Neuron (in vitro differentiated cells): Measurements from ENCODE around the gene CYTH1.
A peak's percentile ranks its signal among the peaks of the same experiment; 100 is the strongest.

Source experiments
- H2AFZ ChIP-seq: one replicate; pipeline ENCODE4 v1.6.1; 2013; ENCODE audit warnings: low read depth, mild to moderate bottlenecking, inconsistent platforms, low read length, moderate library complexity
- H3K27me3 ChIP-seq: one replicate; pipeline ENCODE4 v1.6.1; 2013; ENCODE audit warnings: low read length; ENCODE audit not compliant: insufficient read depth
- H3K36me3 ChIP-seq: one replicate; pipeline ENCODE4 v1.6.1; 2013; ENCODE audit warnings: low read length; ENCODE audit not compliant: insufficient read depth
- H3K4me1 ChIP-seq: one replicate; pipeline ENCODE4 v1.6.1; 2013; ENCODE audit warnings: low read length; ENCODE audit not compliant: insufficient read depth
- H3K4me3 ChIP-seq: 2 replicates; pipeline ENCODE4 v1.5.1; 2013; ENCODE audit warnings: mild to moderate bottlenecking, low read length, moderate library complexity
- H3K9me3 ChIP-seq: one replicate; pipeline ENCODE4 v1.6.1; 2013; ENCODE audit warnings: low read length

CYTH1 gene

DNA sequence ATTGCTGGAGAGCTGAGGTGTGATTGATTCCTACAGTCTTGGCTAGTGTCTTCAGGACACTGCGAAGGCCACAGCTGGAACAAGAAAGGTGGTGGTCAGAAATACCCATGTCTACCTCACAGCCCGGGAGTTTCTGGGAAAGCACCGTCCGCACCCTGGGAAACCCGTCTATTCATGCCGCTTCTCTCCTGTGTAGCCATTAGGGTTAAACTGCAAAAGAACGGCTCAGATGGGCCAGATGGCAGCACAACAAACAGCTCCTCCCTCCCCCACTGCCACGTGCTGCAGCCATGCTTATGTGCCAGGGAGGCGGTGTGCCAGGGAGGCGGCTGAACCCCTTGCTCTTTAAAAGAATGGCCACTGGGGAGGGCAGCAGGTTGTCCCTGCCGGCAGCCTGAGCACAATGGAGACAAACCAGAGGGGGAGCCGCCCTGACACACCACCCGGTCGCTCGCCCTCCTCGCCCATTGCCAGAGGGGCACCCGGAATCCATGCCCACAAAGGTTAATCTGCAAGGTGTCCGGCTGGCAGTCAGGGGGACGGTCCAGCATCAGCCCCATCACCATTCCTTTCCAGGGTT, 65.2 kb downstream of the CYTH1 start:
- no peaks in the 10 kb centered on the region for H3K36me3 ChIP-seq
- no peaks in the 10 kb centered on the region for H3K27me3 ChIP-seq
- H3K4me3 ChIP-seq: peak overlapping the region; percentile 32
- H3K9me3 ChIP-seq: no peaks in the 10 kb centered on the region
- H3K4me1 ChIP-seq: peaks cover 18% of the 10 kb centered on the region
- H2AFZ ChIP-seq: peak overlapping the region; percentile 22

GRCh38 chr17:78716292-78716691, 65.8 kb downstream of the CYTH1 start:
- H3K4me3 ChIP-seq: no peak overlapping the region
- H2AFZ ChIP-seq: no peak overlapping the region
- no peaks in the 10 kb centered on the region for H3K9me3 ChIP-seq
- H3K36me3 ChIP-seq: no peaks in the 10 kb centered on the region
- peaks cover 18% of the 10 kb centered on the region for H3K4me1 ChIP-seq
- no peaks in the 10 kb centered on the region for H3K27me3 ChIP-seq

GRCh38 chr17:78715876-78716275, 66.2 kb downstream of the CYTH1 start:
- Histone ChIP-seq H3K36me3 (no peaks in the 10 kb centered on the region), H3K4me3 (no peak overlapping the region), H3K9me3 (no peaks in the 10 kb centered on the region), H2AFZ (no peak overlapping the region), H3K4me1 (peaks cover 18% of the 10 kb centered on the region), H3K27me3 (no peaks in the 10 kb centered on the region)

- Histone ChIP-seq H3K4me3 (no peak overlapping the region), H3K4me1 (peaks cover 18% of the 10 kb centered on the region), H3K36me3 (no peaks in the 10 kb centered on the region), H3K9me3 (no peaks in the 10 kb centered on the region), H2AFZ (no peak overlapping the region), H3K27me3 (no peaks in the 10 kb centered on the region)
Observed at GRCh38 chr17:78715000-78715771, 66.9 kb downstream of the CYTH1 start.

- no peak overlapping the region for H2AFZ ChIP-seq
- no peak overlapping the region for H3K4me3 ChIP-seq
- H3K36me3 ChIP-seq: no peaks in the 10 kb centered on the region
- H3K27me3 ChIP-seq: no peaks in the 10 kb centered on the region
- H3K9me3 ChIP-seq: no peaks in the 10 kb centered on the region
- peaks cover 18% of the 10 kb centered on the region for H3K4me1 ChIP-seq
Observed at GRCh38 chr17:78714534-78714933, 67.5 kb downstream of the CYTH1 start.

DNA sequence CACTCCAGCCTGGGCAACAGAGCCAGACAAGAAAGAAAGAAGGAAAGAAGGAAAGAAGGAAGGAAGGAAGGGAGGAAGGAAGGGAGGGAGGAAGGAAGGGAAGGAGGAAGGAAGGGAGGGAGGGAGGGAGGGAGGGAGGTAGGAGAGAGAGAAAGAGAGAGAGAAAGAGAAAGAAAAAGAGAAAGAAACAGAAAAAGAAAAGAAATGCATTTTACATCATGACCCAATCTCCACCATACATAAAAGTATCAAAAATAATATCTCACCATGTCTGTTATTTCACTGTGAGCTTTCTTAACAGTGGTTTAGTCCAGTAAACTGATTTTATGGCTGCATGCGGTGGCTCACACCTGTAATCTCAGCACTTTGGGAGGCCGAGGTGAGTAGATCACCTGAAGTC, 70.0 kb downstream of the CYTH1 start:
- Histone ChIP-seq H3K27me3 (no peaks in the 10 kb centered on the region), H2AFZ (no peak overlapping the region), H3K36me3 (peaks cover 2% of the 10 kb centered on the region), H3K4me1 (peaks cover 12% of the 10 kb centered on the region), H3K9me3 (no peaks in the 10 kb centered on the region), H3K4me3 (no peak overlapping the region)

DNA sequence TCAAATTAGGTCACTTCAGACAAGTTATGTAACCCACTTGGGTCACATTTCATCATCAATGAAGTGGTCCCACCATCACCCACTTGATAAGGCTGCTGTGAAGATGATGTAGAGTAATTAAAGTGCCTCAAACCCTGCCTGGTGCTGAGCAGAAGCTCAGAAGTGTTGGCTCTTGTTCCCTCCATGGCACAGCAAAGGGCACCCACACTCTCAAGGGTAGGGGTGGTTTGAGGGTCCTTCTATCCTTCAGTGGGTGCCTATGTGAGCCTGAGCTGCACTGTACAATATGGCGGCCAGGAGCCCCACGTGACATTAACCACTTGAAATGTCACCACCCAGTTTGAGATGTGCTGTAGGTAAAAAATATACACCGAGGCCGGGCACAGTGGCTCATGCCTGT, 71.5 kb downstream of the CYTH1 start:
- H3K27me3 ChIP-seq: no peaks in the 10 kb centered on the region
- H3K4me3 ChIP-seq: no peak overlapping the region
- H2AFZ ChIP-seq: no peak overlapping the region
- H3K4me1 ChIP-seq: no peaks in the 10 kb centered on the region
- peaks cover 4% of the 10 kb centered on the region for H3K36me3 ChIP-seq
- no peaks in the 10 kb centered on the region for H3K9me3 ChIP-seq

GRCh38 chr17:78709751-78710181, 72.3 kb downstream of the CYTH1 start:
- Histone ChIP-seq H3K4me1 (no peaks in the 10 kb centered on the region), H3K4me3 (no peak overlapping the region), H2AFZ (no peak overlapping the region), H3K36me3 (peaks cover 8% of the 10 kb centered on the region), H3K27me3 (no peaks in the 10 kb centered on the region), H3K9me3 (no peaks in the 10 kb centered on the region)

- Histone ChIP-seq H3K27me3 (no peaks in the 10 kb centered on the region), H3K36me3 (peaks cover 14% of the 10 kb centered on the region), H3K4me1 (no peaks in the 10 kb centered on the region), H2AFZ (no peak overlapping the region), H3K4me3 (no peak overlapping the region), H3K9me3 (no peaks in the 10 kb centered on the region)
Observed at GRCh38 chr17:78709119-78709681, 72.9 kb downstream of the CYTH1 start.

DNA sequence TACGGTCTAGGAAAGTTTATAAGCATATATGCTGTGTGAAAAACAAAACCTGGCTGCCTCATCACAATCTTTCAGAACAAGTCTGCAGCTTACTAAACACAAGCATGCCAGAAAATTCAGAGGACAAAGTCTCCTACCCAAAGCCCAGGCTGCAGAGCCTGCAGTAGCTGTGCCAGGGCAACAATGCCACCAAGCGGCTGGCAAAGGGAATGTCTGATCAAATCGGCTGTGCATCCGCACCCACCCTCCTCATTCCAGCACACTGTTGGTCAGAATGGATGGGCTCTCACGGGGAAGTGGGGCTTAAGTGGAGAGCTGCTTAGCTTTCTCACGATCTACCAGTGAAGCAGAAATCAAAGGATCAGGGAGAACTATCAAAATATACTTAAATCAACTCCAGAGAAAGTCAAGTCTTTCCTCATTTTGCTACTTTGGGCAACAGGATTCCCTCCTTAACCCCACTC, 73.5 kb downstream of the CYTH1 start:
- peaks cover 17% of the 10 kb centered on the region for H3K36me3 ChIP-seq
- H2AFZ ChIP-seq: no peak overlapping the region
- H3K4me1 ChIP-seq: no peaks in the 10 kb centered on the region
- peaks cover 1% of the 10 kb centered on the region for H3K9me3 ChIP-seq
- no peaks in the 10 kb centered on the region for H3K27me3 ChIP-seq
- H3K4me3 ChIP-seq: no peak overlapping the region

DNA sequence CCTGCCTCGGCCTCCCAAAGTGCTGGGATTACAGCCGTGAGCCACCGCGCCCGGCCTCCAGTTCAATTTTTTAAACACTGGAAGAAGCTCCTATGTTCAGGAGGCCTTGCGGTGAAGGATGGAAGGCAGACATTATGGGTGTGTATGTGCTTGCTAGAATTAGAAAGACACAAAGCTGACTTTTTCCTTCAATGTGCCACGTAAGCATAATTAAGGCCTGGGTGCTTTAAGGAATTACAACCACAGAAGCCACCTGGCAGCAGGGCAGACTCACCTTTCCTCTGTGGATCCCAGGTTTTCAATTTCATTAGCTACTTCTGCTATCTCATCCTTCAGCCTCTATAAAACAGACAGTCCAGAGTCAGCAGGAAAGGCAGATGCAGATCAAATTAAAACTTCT, 74.2 kb downstream of the CYTH1 start:
- H3K4me1 ChIP-seq: no peaks in the 10 kb centered on the region
- H3K9me3 ChIP-seq: peaks cover 1% of the 10 kb centered on the region
- H3K4me3 ChIP-seq: no peak overlapping the region
- no peak overlapping the region for H2AFZ ChIP-seq
- H3K36me3 ChIP-seq: peaks cover 17% of the 10 kb centered on the region
- no peaks in the 10 kb centered on the region for H3K27me3 ChIP-seq

DNA sequence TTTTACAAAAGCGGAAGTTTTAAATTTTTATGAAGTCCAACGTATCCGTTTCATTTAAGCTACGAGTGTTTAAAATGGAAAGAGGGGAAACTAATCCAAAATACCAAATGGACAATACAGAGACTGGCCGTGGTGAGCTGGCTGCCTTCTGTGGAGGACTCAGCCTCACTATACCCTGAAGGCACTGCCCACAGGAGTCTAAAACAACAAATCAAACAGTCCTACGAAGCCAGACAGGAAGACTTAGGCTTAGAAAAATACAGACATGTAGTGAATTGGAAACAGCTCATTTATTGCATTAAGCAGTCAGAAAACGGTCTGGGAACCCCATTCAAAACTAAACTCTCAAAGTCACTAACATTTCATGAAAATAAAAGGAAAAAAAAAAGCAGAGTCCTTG, 75.1 kb downstream of the CYTH1 start:
- H3K4me3 ChIP-seq: no peak overlapping the region
- peaks cover 1% of the 10 kb centered on the region for H3K9me3 ChIP-seq
- H3K4me1 ChIP-seq: no peaks in the 10 kb centered on the region
- no peaks in the 10 kb centered on the region for H3K27me3 ChIP-seq
- no peak overlapping the region for H2AFZ ChIP-seq
- peaks cover 20% of the 10 kb centered on the region for H3K36me3 ChIP-seq

GRCh38 chr17:78706271-78706915, 75.7 kb downstream of the CYTH1 start:
- Histone ChIP-seq H3K36me3 (peaks cover 27% of the 10 kb centered on the region), H3K4me1 (no peaks in the 10 kb centered on the region), H2AFZ (no peak overlapping the region), H3K9me3 (peaks cover 1% of the 10 kb centered on the region), H3K27me3 (no peaks in the 10 kb centered on the region), H3K4me3 (no peak overlapping the region)
